ENCODE results near the gene PCDHGB6. TPM values are rescaled to one million over a fixed set of nuclear protein-coding genes. Genes with fewer than 3 reads are reported as not detected.
"Not testable (repeated sequence)": the region's sequence is repeated elsewhere in the genome, so short reads cannot be mapped to it uniquely, and the experiment has no call there.

PCDHGB6 gene
- total and polyA plus RNA-seq, 11 donors = 2.3 to 10.4 (median 6.2) TPM

DNA sequence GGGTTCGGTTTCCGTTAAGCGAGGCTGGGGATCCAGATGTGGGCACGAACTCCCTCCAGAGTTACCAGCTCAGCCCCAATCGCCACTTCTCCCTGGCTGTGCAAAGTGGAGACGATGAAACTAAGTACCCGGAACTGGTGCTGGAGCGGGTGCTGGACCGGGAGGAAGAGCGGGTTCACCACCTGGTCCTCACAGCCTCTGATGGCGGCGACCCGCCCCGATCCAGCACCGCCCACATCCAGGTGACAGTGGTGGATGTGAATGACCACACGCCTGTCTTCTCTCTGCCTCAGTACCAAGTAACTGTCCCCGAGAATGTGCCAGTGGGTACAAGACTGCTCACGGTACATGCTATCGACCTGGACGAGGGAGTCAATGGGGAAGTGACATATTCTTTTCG lies 24.5 kb upstream of the PCDHGB6 start:
- Histone ChIP-seq H3K9me3 (peaks cover 0 to 96% (median 50%) of the 10 kb centered on the region in 12 donors), H3K4me3 (peak overlapping the region in 4 of 12 donors; percentile 25 to 40 (median 36)), H3K27me3 (peaks cover 0 to 23% (median 0%) of the 10 kb centered on the region in 9 donors), H3K4me1 (peaks cover 0 to 4% (median 0%) of the 10 kb centered on the region in 12 donors), H3K27ac (no peak overlapping the region), H3K36me3 (peaks cover 0 to 28% (median 0%) of the 10 kb centered on the region in 9 donors)
- no peak for ATAC-seq
- WGBS, 4 donors = 44 to 64% (median 47%) methylated on average over 18 to 21 of the region's 21 CpGs
- intact Hi-C loops (cut with DNase I) = no loop called here
- no peak for DNase-seq
- no peak for TF ChIP-seq POLR2A (IDR thresholded peaks at IDR 0.05)
- no peak for TF ChIP-seq CTCF (IDR thresholded peaks at IDR 0.05)

DNA sequence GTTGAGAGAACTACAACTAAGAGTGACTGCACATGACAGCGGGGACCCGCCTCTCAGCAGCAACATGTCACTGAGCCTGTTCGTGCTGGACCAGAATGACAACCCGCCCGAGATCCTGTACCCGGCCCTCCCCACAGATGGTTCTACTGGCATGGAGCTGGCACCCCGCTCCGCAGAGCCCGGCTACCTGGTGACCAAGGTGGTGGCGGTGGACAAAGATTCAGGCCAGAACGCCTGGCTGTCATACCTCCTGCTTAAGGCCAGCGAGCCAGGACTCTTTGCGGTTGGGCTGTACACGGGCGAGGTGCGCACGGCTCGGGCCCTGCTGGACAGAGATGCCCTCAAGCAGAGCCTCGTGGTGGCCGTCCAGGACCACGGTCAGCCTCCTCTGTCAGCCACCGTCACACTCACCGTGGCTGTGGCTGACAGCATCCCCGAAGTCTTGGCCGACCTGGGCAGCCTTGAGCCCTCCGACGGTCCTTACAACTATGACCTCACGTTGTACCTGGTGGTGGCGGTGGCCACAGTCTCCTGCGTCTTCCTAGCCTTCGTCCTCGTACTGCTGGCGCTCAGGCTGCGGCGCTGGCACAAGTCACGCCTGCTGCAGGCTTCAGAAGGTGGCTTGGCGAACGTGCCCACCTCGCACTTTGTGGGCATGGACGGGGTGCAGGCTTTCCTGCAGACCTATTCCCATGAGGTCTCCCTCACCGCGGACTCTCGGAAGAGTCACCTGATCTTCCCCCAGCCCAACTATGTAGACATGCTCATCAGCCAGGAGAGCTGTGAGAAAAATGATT lies 23.2 kb upstream of the PCDHGB6 start:
- intact Hi-C loops (cut with DNase I) = no loop called here
- Histone ChIP-seq H3K36me3 (peaks cover 0 to 28% (median 0%) of the 10 kb centered on the region in 9 donors), H3K9me3 (peaks cover 0 to 96% (median 56%) of the 10 kb centered on the region in 12 donors), H3K27ac (no peak overlapping the region), H3K27me3 (peaks cover 0 to 36% (median 0%) of the 10 kb centered on the region in 9 donors), H3K4me3 (no peak overlapping the region), H3K4me1 (peaks cover 0 to 4% (median 0%) of the 10 kb centered on the region in 12 donors)
- DNase-seq = no peak
- WGBS, 4 donors = 51 to 69% (median 59%) methylated on average over 14 to 43 of the region's 43 CpGs
- ATAC-seq = no peak
- no peak for TF ChIP-seq POLR2A (IDR thresholded peaks at IDR 0.05)
- no peak for TF ChIP-seq CTCF (IDR thresholded peaks at IDR 0.05)

DNA sequence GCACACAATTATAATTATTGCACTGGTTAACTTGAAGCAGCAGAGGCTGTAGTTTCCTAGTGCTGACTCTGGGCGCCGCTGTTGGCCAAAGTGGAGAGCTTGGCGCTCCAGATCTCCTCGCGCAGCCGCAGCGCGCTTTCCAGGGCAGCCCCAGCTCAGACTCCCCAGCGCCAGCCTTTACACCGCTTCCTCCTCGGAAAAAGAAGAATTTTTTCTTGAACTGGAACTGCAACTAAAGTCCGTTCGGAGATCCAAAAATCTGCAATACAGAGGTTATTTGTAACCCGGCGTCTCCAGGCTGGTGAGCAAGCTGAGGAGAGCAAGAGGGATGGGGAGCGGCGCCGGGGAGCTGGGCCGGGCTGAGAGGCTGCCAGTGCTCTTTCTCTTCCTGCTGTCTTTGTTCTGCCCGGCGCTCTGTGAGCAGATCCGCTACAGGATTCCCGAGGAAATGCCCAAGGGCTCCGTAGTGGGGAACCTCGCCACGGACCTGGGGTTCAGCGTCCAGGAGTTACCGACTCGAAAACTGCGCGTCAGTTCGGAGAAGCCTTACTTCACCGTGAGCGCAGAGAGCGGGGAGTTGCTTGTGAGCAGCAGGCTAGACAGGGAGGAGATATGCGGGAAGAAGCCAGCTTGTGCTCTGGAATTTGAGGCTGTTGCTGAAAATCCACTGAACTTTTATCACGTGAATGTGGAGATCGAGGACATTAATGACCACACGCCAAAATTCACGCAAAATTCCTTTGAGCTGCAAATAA lies 20.1 kb upstream of the PCDHGB6 start, which contains the start of gene PCDHGB4:
Gene PCDHGB4 (plus strand): TSS at position 142 of the 755 bp plus-strand sequence. CDS start 187 bp downstream, at position 329.
- intact Hi-C loops (cut with DNase I); H3K4me1 ChIP-seq; H3K27ac ChIP-seq: not testable (repeated sequence)
- H3K36me3 ChIP-seq = peaks cover 0 to 22% (median 0%) of the 10 kb centered on the region in 9 donors
- peaks cover 0 to 96% (median 63%) of the 10 kb centered on the region in 12 donors for H3K9me3 ChIP-seq
- DNase-seq (peak in 1 of 5 donors; percentile 54), ATAC-seq (peak; percentile 83 to 94 (median 88))
- H3K4me3 ChIP-seq = peak within 1 kb of the TSS in 9 of 12 donors; percentile 30 to 48 (median 40)
- H3K27me3 ChIP-seq = peaks cover 0 to 42% (median 0%) of the 10 kb centered on the region in 9 donors
- 13 to 20% (median 18%) methylated on average over 19 to 23 of the region's 40 CpGs for WGBS, 4 donors
- TF ChIP-seq CTCF (IDR thresholded peaks at IDR 0.05) = peak; percentile 21 to 64 (median 54)

DNA sequence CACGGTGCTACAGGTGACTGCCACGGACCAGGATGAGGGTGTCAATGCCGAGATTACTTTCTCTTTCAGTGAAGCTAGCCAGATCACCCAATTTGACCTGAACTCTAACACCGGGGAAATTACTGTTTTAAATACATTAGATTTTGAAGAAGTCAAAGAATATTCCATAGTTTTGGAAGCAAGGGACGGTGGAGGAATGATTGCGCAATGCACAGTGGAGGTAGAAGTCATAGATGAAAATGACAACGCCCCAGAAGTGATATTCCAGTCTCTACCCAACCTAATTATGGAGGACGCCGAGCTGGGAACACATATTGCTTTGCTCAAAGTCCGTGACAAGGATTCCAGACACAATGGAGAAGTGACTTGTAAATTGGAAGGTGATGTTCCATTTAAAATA lies 19.2 kb upstream of the PCDHGB6 start:
- peaks cover 0 to 8% (median 0%) of the 10 kb centered on the region in 12 donors for H3K4me1 ChIP-seq
- ATAC-seq (no peak), DNase-seq (no peak)
- TF ChIP-seq POLR2A (IDR thresholded peaks at IDR 0.05) = no peak
- no peak for TF ChIP-seq CTCF (IDR thresholded peaks at IDR 0.05)
- intact Hi-C loops (cut with DNase I) = no loop called here
- WGBS, 4 donors = 54 to 64% (median 61%) methylated on average over 10 of the region's 10 CpGs
- H3K27ac ChIP-seq = no peak overlapping the region
- peaks cover 0 to 23% (median 0%) of the 10 kb centered on the region in 9 donors for H3K36me3 ChIP-seq
- no peak overlapping the region for H3K4me3 ChIP-seq
- peaks cover 0 to 35% (median 0%) of the 10 kb centered on the region in 9 donors for H3K27me3 ChIP-seq
- peaks cover 0 to 96% (median 65%) of the 10 kb centered on the region in 12 donors for H3K9me3 ChIP-seq

Data from heart left ventricle (tissue), 16 donors.